ENCODE measurements around the gene OLIG3.

OLIG3 gene

GRCh38 chr6:137494281-137494987 lies at the start of gene OLIG3:
OLIG3 (minus strand) TSS chr6:137494394; CDS start chr6:137494170, 224 bp downstream.
- no peak within 1 kb of the TSS for H3K27ac ChIP-seq (ENCODE audit: poor library complexity, severe bottlenecking)
- DNase-seq (ENCODE audit: low spot score) (no peak), ATAC-seq (ENCODE audit: low read depth) (no peak)
- no peaks in the 10 kb centered on the region for H3K36me3 ChIP-seq (ENCODE audit: low read depth)
- H3K4me1 ChIP-seq (ENCODE audit: insufficient read depth, poor library complexity, severe bottlenecking): no peaks in the 10 kb centered on the region
- no peaks in the 10 kb centered on the region for H3K9me3 ChIP-seq (ENCODE audit: severe bottlenecking)
- peaks cover 100% of the 10 kb centered on the region for H3K27me3 ChIP-seq (ENCODE audit: insufficient read depth, poor library complexity, severe bottlenecking)
- H3K4me3 ChIP-seq (ENCODE audit: severe bottlenecking): no peak within 1 kb of the TSS
- no peak for TF ChIP-seq CTCF (IDR thresholded peaks at IDR 0.05; ENCODE audit: poor library complexity, severe bottlenecking)

GRCh38 chr6:137543114-137543513 lies 48.9 kb upstream of the OLIG3 start:
- Histone ChIP-seq H3K36me3 (ENCODE audit: low read depth) (no peaks in the 10 kb centered on the region), H3K27me3 (ENCODE audit: insufficient read depth, poor library complexity, severe bottlenecking) (peaks cover 8% of the 10 kb centered on the region), H3K4me1 (ENCODE audit: insufficient read depth, poor library complexity, severe bottlenecking) (no peaks in the 10 kb centered on the region), H3K4me3 (ENCODE audit: severe bottlenecking) (no peak overlapping the region), H3K9me3 (ENCODE audit: severe bottlenecking) (no peaks in the 10 kb centered on the region), H3K27ac (ENCODE audit: poor library complexity, severe bottlenecking) (no peak overlapping the region)
- DNase-seq (ENCODE audit: low spot score): no peak
- ATAC-seq (ENCODE audit: low read depth): no peak
- TF ChIP-seq CTCF (IDR thresholded peaks at IDR 0.05; ENCODE audit: poor library complexity, severe bottlenecking): no peak

GRCh38 chr6:137542713-137543112 lies 48.5 kb upstream of the OLIG3 start:
- Histone ChIP-seq H3K4me1 (ENCODE audit: insufficient read depth, poor library complexity, severe bottlenecking) (no peaks in the 10 kb centered on the region), H3K4me3 (ENCODE audit: severe bottlenecking) (no peak overlapping the region), H3K36me3 (ENCODE audit: low read depth) (no peaks in the 10 kb centered on the region), H3K9me3 (ENCODE audit: severe bottlenecking) (no peaks in the 10 kb centered on the region), H3K27me3 (ENCODE audit: insufficient read depth, poor library complexity, severe bottlenecking) (peaks cover 8% of the 10 kb centered on the region), H3K27ac (ENCODE audit: poor library complexity, severe bottlenecking) (no peak overlapping the region)
- ATAC-seq (ENCODE audit: low read depth) (no peak), DNase-seq (ENCODE audit: low spot score) (no peak)
- TF ChIP-seq CTCF (IDR thresholded peaks at IDR 0.05; ENCODE audit: poor library complexity, severe bottlenecking): no peak

GRCh38 chr6:137541534-137542063 lies 47.4 kb upstream of the OLIG3 start:
- peaks cover 8% of the 10 kb centered on the region for H3K27me3 ChIP-seq (ENCODE audit: insufficient read depth, poor library complexity, severe bottlenecking)
- H3K9me3 ChIP-seq (ENCODE audit: severe bottlenecking): no peaks in the 10 kb centered on the region
- DNase-seq (ENCODE audit: low spot score) (no peak), ATAC-seq (ENCODE audit: low read depth) (no peak)
- TF ChIP-seq CTCF (IDR thresholded peaks at IDR 0.05; ENCODE audit: poor library complexity, severe bottlenecking): no peak
- no peaks in the 10 kb centered on the region for H3K4me1 ChIP-seq (ENCODE audit: insufficient read depth, poor library complexity, severe bottlenecking)
- no peaks in the 10 kb centered on the region for H3K36me3 ChIP-seq (ENCODE audit: low read depth)
- no peak overlapping the region for H3K4me3 ChIP-seq (ENCODE audit: severe bottlenecking)
- H3K27ac ChIP-seq (ENCODE audit: poor library complexity, severe bottlenecking): no peak overlapping the region
